ENCODE measurements around the gene TAGLN2. TPM values are rescaled to one million over a fixed set of nuclear protein-coding genes. Genes with fewer than 3 reads are reported as not detected.

The TAGLN2 gene
- total RNA-seq, 1 experiment from 2014 or later = 66.9 TPM

DNA sequence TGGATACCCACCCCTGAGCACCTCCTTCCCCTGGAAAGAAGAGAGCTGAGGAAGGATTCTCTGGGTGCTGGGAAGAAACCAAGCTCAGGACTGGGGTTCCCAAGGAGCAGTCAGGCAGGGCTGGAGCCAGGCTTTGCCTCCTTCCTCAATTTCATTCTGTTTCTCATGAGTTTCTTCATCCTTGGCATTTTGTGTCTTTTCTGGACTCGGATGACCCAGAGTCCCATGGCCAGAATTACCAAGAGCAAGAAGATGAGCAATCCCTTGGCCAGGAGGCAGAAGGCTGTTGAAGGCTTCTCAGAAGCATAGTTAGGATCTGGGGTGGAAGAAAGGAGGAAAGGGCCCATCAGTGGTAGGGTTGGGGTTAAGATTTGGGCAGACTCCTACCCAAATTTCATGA, 26.2 kb upstream of the TAGLN2 start:
- Mint-ChIP-seq H3K27ac (no peak overlapping the region), H3K27me3 (ENCODE audit: low read depth) (peaks cover 7% of the 10 kb centered on the region), H3K4me1 (peaks cover 2% of the 10 kb centered on the region), H3K9me3 (no peaks in the 10 kb centered on the region), H3K4me3 (no peak overlapping the region), H3K36me3 (no peaks in the 10 kb centered on the region)
- DNase-seq (ENCODE audit: low spot score) (no peak), ATAC-seq (no peak)
- ChIA-PET POLR2A (no interaction called here), CTCF (interaction anchor here (3.1 kb wide), 1 partner anchor 55 kb away, joined by 17 read pairs; no protein-coding TSS in a partner anchor)
- TF ChIP-seq ZNF317 (CRISPR knock-in tag; IDR thresholded peaks at IDR 0.05; ENCODE audit: borderline replicate concordance, low read depth) (no peak), SP1 (CRISPR knock-in tag; conservative IDR thresholded peaks at IDR 0.05) (no peak), ZNF396 (CRISPR knock-in tag; IDR thresholded peaks at IDR 0.05; ENCODE audit: borderline replicate concordance) (no peak), NFATC4 (CRISPR knock-in tag; IDR thresholded peaks at IDR 0.05) (no peak), FOXP1 (CRISPR knock-in tag; IDR thresholded peaks at IDR 0.05; ENCODE audit: borderline replicate concordance) (no peak), NR2C2 (CRISPR knock-in tag; IDR thresholded peaks at IDR 0.05) (no peak), ZNF121 (CRISPR knock-in tag; IDR thresholded peaks at IDR 0.05) (no peak), SMAD3 (CRISPR knock-in tag; IDR thresholded peaks at IDR 0.05; ENCODE audit: borderline replicate concordance) (no peak), CREB1 (CRISPR knock-in tag; IDR thresholded peaks at IDR 0.05) (no peak), MYBL2 (CRISPR knock-in tag; IDR thresholded peaks at IDR 0.05) (no peak), TP53 (CRISPR knock-in tag; IDR thresholded peaks at IDR 0.05) (no peak)
- TF ChIP-seq, protein P1, sequence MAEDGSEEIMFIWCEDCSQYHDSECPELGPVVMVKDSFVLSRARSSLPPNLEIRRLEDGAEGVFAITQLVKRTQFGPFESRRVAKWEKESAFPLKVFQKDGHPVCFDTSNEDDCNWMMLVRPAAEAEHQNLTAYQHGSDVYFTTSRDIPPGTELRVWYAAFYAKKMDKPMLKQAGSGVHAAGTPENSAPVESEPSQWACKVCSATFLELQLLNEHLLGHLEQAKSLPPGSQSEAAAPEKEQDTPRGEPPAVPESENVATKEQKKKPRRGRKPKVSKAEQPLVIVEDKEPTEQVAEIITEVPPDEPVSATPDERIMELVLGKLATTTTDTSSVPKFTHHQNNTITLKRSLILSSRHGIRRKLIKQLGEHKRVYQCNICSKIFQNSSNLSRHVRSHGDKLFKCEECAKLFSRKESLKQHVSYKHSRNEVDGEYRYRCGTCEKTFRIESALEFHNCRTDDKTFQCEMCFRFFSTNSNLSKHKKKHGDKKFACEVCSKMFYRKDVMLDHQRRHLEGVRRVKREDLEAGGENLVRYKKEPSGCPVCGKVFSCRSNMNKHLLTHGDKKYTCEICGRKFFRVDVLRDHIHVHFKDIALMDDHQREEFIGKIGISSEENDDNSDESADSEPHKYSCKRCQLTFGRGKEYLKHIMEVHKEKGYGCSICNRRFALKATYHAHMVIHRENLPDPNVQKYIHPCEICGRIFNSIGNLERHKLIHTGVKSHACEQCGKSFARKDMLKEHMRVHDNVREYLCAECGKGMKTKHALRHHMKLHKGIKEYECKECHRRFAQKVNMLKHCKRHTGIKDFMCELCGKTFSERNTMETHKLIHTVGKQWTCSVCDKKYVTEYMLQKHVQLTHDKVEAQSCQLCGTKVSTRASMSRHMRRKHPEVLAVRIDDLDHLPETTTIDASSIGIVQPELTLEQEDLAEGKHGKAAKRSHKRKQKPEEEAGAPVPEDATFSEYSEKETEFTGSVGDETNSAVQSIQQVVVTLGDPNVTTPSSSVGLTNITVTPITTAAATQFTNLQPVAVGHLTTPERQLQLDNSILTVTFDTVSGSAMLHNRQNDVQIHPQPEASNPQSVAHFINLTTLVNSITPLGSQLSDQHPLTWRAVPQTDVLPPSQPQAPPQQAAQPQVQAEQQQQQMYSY (CRISPR knock-in tag; IDR thresholded peaks at IDR 0.05) = no peak
- TF ChIP-seq, protein P2, sequence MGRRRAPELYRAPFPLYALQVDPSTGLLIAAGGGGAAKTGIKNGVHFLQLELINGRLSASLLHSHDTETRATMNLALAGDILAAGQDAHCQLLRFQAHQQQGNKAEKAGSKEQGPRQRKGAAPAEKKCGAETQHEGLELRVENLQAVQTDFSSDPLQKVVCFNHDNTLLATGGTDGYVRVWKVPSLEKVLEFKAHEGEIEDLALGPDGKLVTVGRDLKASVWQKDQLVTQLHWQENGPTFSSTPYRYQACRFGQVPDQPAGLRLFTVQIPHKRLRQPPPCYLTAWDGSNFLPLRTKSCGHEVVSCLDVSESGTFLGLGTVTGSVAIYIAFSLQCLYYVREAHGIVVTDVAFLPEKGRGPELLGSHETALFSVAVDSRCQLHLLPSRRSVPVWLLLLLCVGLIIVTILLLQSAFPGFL (CRISPR knock-in tag; IDR thresholded peaks at IDR 0.05; ENCODE audit: borderline replicate concordance) = no peak

DNA sequence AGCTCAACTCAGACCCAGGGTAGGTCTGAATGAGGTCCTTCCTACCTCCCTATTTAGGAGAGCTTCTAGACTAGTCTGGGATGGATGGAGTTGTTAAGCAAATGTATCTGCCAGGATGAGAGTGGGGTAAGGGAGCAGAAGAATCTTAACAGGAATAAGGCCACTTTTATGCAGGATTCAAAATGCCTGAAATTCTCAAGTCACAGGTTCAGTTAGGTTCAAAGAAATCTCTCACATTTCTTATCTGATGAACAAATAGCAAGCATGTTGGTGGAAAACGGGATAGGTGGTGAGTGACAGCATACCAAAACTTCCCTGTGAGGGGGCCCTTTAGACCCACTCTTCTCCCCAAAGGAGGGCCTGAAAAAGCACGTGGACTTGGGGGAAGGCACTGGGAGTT, 25.7 kb upstream of the TAGLN2 start:
- H3K4me1 Mint-ChIP-seq = peaks cover 7% of the 10 kb centered on the region
- DNase-seq (ENCODE audit: low spot score) (no peak), ATAC-seq (no peak)
- H3K4me3 Mint-ChIP-seq = no peak overlapping the region
- CTCF ChIA-PET = no interaction called here
- no peak for TF ChIP-seq ZNF423 (CRISPR knock-in tag; IDR thresholded peaks at IDR 0.05)
- TF ChIP-seq, protein P3, sequence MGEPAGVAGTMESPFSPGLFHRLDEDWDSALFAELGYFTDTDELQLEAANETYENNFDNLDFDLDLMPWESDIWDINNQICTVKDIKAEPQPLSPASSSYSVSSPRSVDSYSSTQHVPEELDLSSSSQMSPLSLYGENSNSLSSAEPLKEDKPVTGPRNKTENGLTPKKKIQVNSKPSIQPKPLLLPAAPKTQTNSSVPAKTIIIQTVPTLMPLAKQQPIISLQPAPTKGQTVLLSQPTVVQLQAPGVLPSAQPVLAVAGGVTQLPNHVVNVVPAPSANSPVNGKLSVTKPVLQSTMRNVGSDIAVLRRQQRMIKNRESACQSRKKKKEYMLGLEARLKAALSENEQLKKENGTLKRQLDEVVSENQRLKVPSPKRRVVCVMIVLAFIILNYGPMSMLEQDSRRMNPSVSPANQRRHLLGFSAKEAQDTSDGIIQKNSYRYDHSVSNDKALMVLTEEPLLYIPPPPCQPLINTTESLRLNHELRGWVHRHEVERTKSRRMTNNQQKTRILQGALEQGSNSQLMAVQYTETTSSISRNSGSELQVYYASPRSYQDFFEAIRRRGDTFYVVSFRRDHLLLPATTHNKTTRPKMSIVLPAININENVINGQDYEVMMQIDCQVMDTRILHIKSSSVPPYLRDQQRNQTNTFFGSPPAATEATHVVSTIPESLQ (CRISPR knock-in tag; IDR thresholded peaks at IDR 0.05) = no peak
- TF ChIP-seq FOXJ3 (CRISPR knock-in tag; IDR thresholded peaks at IDR 0.05; ENCODE audit: borderline replicate concordance) = no peak
- TF ChIP-seq JUN (CRISPR knock-in tag; IDR thresholded peaks at IDR 0.05) = no peak
- no peak for TF ChIP-seq SMAD3 (CRISPR knock-in tag; IDR thresholded peaks at IDR 0.05; ENCODE audit: borderline replicate concordance)
- TF ChIP-seq JAZF1 (CRISPR knock-in tag; IDR thresholded peaks at IDR 0.05) = no peak
- no peak for TF ChIP-seq OVOL2 (CRISPR knock-in tag; IDR thresholded peaks at IDR 0.05; ENCODE audit: borderline replicate concordance)
- no peak for TF ChIP-seq ESRRA (CRISPR knock-in tag; IDR thresholded peaks at IDR 0.05; ENCODE audit: borderline replicate concordance)
- TF ChIP-seq, protein P4, sequence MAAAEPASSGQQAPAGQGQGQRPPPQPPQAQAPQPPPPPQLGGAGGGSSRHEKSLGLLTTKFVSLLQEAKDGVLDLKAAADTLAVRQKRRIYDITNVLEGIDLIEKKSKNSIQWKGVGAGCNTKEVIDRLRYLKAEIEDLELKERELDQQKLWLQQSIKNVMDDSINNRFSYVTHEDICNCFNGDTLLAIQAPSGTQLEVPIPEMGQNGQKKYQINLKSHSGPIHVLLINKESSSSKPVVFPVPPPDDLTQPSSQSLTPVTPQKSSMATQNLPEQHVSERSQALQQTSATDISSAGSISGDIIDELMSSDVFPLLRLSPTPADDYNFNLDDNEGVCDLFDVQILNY (CRISPR knock-in tag; IDR thresholded peaks at IDR 0.05) = no peak
- TF ChIP-seq RELA (CRISPR knock-in tag; IDR thresholded peaks at IDR 0.05; ENCODE audit: borderline replicate concordance) = no peak
- no peak for TF ChIP-seq KAT7 (CRISPR knock-in tag; IDR thresholded peaks at IDR 0.05; ENCODE audit: borderline replicate concordance)
- TF ChIP-seq, protein P5, sequence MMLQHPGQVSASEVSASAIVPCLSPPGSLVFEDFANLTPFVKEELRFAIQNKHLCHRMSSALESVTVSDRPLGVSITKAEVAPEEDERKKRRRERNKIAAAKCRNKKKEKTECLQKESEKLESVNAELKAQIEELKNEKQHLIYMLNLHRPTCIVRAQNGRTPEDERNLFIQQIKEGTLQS (CRISPR knock-in tag; conservative IDR thresholded peaks at IDR 0.05) = no peak
- no peak for TF ChIP-seq NR1H2 (CRISPR knock-in tag; IDR thresholded peaks at IDR 0.05)
- TF ChIP-seq ZNF219 (CRISPR knock-in tag; IDR thresholded peaks at IDR 0.05; ENCODE audit: borderline replicate concordance) = no peak
- peaks cover 7% of the 10 kb centered on the region for H3K27me3 Mint-ChIP-seq (ENCODE audit: low read depth)
- no peaks in the 10 kb centered on the region for H3K36me3 Mint-ChIP-seq
- POLR2A ChIA-PET = no interaction called here
- H3K27ac Mint-ChIP-seq = no peak overlapping the region
- H3K9me3 Mint-ChIP-seq = no peaks in the 10 kb centered on the region
